CD4-positive, alpha-beta T cell treated with Interleukin-1 beta for 1 hour (primary cell): ENCODE data around the gene CASQ2.

ENCODE experiments used
- DNase-seq, 2 donors: peaks; one replicate each; pipeline ENCODE4 v3.0.0-alpha.2; 2020 to 2022

Gene CASQ2

DNA sequence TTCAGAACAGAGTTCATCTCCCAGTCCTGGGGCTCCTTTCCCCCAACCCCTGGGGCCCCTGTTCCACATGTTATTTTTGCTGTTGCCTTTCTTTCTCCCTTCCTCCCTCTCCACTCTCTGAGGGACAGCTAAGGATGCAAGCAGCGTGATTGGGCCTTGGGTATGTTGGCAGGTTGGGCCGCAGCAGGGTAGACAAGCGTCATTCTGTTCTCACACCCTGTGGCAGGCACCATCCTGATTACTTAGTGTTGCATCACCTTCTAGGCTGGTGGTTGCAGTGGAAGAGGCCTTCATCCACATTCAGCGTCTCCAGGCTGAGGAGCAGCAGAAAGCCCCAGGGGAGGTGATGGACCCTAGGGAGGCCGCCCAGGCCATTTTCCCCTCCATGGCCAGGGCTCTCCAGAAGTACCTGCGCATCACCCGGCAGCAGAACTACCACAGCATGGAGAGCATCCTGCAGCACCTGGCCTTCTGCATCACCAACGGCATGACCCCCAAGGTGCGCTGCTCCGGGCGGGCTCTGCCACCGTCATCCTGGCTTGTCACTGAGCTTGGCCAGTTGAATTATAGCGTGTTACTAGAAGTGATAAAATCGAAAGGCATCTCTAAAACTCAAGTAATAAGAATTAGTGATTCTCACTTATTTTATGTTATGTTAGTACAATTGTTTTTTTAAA, 83.3 kb downstream of the CASQ2 start:
- no peak for DNase-seq

DNA sequence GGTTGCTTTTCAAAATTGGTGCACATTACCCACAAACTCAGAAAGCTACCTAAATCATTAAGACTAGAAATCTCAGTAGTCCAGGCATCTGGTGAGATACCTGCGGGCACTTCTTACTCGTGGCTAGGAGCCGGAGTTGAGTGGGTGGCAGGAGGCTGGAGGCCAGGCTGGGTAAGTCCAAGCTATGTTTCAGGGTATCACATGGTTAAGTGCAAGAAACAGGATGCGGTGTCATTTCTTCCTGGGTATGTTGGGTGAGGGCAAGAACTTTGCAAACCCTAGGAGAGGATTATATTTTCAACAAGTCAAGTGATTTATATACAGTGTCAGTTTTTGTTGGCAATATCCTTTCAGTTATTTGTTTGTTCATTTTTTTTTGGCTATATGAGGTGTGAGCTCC, 85.7 kb downstream of the CASQ2 start:
- DNase-seq: no peak

DNA sequence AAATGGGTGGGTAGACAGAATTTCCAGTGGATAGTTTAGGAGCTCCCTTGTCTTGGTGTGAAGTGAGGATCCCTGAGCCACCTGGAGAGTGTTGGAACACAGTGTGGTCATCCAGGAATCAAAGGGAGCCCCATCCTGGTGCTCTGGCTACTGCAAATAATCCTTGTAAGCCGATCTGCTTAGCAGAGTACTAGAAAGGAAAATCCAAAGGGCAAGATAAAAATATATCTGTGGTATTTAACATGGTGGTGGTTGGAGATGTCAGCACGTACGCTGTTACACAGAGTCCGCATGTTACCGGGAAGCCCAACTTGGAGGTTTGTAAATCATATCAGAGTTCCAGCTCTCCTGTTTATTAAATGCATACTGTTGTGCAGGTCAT, 87.8 kb downstream of the CASQ2 start:
- no peak for DNase-seq

DNA sequence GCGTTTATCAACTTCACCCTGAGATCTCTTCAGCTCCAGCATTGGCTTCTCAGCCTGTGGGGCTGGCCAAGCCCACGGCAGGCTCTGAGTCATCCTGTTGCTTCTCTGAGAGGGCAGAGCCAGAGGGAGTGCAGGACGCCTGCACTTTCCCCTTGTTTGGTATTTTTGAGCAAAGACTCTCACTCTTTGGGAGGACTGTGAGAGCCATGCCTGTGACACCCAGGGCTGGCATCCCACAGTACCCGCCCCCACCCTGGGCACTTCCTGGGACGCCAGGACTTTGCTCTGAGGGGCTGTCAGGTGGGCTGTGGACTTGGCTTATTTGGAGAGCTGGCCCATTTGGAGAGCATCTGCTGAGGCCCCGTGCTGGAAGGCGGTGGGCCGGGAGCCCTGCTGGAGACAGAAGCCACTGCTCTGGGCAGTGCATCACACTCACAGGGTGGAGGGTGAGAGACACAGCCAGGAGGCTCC, 89.3 kb downstream of the CASQ2 start:
- no peak for DNase-seq

DNA sequence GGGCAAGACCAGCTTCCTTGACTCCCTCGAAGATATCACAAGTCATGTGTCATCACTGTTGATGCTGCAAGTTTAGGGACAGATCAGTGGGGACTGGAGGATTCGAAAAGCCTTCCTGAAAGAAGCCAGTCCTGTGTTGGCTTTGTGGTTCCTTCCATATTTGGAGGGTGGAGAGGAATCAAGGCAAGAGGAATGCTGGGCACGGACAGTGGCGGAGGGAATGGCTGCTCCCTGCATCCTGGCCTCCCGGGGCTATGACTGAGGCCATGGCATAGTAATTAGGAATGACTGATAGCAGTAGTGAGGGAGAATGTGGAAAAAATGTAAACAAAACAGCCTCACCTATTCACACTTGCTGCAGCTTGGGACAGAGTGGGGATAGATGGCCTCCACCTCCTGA, 90.4 kb downstream of the CASQ2 start:
- no peak for DNase-seq

DNA sequence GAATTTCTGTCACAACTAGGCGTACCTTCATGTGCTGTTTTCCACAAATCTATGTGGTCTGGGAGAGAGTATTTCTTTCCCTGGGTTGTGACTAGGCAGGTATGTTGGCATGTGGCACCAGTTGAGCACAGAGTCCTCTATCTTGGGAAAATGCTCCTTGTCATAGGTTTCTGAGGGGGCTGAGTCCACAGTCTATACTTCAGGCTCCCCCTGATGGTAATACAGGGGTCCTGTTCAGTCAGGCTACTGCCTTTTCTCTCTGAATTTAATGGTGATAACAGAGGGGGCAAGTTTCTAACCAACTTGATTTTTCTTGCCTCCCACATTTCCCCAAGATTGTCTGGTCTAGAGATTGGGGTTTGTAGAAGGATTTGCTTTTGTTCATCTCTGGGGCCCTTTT, 90.9 kb downstream of the CASQ2 start:
- DNase-seq: no peak

DNA sequence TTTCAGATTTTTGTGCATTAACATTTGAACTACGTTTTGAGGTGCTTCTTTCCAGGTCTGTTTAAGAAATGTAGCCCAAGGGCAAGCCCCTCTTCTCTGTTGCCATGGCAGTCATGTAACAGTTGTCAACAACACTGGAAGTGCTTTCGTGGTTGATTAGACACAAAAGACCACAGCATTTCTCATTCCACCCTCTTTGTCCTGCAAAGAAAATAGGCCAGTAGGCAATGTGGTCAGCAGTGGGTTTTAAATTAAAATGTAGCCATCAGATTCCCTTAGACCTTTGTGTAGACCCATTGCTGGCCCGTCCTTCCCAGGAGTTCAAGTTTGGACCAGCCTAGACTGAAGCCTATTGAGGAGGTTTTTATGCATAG, 91.3 kb downstream of the CASQ2 start:
- DNase-seq: no peak

DNA sequence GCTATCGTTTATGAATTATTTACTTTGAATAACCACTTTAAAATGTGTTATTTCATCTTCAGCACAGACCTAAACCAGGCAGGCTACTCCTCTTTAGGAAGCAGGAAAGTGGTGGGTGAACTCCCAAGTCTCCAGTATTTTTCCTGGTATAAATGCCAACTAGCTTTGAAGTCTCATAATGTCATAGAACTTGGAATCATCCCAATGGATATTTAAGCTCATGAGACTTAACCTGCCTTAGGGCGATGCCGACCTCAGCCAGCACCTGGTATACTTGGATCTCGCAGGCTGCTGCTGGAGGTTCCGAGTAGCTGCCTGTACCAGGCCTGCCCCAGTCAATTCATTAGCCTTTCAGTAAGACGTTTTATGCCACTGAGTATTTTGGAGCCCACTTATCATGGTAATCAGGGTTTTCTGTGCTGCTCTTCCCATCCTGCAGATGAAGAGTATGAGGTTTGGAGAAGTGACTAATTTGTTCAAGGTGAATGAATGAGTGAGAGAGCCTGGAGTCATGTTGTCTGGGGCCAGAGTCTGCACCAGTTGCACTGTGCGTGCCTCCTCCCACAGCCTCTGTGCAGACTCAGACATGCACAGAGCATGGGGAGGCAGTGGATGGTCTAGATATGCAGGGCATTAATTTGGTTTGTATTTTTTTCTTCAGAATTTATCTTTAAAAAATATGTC, 91.9 kb downstream of the CASQ2 start:
- DNase-seq: no peak

DNA sequence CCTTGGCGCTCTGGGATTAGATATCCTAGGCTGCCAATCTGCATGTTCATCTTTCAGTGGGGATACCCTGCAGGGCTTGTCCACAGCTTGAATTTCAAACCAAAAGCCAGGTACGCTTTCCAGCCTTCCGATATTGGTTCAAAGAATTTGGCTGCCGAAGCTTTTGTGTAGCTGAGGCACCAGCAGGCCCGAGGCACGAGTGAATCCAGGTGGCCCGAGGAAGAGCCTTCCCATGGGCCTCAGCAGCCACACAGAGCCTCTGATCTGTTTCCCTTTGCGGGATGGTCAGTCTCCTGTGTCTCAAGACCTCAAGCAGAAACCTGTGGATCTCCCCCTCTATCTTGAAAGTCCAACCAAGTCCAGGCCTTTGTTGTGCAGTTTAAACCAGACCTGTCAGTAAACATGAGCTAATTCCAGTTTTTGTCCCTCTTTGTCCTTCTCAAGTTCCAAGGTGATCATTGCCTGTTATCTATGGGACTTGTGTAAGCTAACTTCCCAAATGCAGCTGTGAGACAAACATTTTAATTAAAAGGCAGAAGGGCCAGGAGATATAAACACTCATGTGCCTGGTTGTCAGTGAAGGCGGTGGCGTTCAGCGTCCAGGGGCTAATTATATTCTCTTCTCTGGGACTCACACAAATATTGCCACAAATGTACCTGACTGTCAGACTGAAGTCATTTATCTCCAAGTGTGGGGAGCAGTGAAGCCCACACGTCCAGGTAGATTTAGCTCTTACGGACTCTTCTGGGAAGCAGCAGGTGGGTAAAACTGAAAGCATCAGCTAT, 96.1 kb downstream of the CASQ2 start:
- no peak for DNase-seq

DNA sequence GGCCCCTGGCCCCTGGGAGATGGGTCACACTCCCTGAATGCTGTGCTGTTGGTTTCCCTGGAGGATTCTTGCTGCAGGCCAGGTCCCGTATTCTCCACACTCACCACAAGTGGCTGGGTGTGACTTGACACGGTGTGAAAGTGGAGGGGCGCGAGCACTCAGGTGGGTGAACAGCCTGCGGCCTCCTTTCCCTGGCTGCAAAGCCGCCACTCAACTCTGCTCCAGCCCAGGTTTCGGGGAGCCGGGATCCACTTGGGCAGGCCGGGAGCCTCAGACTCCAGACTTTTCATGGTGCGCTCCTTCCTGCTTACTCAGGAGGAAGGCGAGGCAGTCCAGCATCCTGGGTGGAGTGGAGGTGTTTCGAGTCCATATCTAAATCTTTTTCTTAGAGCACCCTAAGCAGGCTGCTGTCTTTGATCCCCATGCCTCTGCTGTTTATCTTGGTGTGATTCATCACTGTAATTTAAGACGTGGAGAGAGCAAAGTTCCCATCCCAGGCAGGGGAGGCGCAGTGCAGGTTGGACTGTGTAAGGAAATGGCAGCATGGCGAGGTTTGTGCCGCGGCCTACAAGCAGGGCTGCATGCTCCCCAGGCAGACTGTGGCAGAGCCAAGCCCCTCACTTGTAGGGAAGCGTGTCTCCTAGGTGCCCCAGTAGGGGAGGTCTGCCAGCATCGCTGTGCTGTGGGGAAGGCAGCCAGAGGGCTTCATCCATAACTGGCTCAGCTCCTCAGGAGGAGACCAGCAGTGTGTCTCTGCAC, 97.2 kb downstream of the CASQ2 start:
- DNase-seq: no peak

DNA sequence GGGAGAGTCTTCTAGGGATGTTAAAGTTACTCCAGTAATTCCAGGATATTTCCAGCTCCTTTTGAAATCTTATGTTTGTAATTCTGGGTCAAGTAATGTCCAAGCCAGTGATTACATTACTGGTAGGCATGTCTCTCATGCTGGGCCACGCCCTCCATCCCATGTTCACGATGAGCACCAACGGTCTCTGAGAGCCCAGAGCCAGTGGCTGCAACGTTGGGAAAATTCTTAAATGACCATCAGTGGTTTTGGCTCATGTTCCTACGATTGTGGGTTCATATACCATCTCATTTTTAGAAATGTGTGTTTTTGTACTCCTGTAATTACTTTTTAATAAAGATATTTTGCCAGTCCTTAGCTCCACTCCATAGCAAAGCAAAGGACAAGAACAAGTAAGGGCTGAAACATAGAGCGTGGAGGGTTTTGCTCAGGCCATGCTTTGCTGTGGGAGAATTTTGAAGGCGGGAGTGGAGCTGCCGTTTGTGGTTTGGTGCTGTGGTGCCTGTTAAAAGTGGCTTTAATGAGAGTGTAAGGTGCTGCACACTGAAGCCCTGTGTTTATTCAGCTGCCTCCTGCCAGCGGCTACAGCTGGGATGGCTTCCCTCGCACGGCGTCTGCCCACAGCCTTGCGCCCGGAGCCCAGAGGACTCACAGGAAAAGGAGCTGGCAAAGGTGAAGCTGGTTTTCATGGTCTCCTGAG, 97.9 kb downstream of the CASQ2 start:
- no peak for DNase-seq

DNA sequence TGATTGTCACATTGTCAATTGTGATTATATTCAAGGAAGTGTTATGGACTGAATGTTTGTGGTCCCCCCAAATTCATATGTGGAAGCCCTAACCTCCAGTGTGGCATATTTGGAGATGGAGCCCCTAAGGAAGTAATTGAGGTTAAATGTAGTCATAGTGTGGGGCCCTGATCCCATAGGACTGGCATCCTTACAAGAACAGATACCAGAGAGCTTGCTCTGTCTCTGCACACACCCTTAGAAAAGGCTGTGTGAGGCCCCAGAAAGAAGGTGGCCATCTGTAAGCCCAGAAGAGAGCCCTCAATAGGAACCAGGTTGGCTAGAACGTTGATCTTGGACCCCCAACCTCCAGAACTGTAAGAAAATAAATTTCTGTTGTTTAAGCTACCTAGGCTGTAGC, 98.6 kb downstream of the CASQ2 start:
- DNase-seq: no peak

DNA sequence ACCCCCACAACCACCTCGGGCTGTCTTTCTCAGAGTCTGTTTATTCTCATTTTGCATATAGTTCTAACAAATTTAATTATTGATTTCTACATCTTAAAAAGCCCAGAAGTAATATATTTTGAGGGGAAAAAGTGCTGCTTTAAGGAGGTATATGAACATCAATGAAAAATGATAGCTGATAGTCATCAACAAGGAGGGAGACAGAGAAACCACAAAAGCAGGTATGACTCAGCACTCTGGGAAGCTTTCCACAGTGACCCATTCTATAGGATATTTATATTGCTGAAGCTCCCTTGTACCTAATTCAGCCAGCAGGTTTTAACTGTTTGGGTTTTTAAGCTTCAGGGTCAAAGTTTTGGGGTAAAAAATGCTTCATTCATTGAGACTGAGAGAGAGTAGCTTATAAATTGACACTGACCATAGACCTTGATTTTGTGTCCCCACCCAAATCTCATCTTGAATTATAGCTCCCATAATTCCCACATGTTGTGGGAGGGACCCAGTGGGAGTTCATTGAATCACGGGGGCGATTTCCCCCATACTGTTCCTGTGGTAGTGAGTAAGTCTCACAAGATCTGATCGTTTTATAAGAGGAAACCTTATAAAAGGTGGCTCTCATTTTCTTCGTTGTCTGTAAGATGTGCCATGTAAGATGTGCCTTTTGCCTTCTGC, 99.4 kb downstream of the CASQ2 start:
- DNase-seq: no peak

DNA sequence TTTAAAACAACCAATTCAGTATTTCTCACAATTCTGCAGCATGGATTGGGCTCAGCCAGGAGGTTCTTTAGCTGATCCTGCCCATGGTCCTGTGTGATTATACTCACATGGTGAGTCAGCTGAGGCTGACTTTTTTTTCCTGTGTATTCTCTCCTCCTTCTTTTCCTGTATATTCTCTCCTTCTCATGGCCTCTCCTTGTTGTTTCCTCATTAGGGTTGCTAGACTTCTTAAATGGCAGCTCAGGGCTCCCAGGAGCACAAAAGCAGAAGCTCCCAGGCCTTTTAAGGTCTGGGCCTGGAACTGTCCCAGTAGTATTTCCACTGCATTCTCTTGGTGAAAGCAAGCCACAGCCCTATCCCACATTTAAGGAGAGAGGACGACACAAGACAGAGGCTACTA, 99.9 kb downstream of the CASQ2 start:
- no peak for DNase-seq

DNA sequence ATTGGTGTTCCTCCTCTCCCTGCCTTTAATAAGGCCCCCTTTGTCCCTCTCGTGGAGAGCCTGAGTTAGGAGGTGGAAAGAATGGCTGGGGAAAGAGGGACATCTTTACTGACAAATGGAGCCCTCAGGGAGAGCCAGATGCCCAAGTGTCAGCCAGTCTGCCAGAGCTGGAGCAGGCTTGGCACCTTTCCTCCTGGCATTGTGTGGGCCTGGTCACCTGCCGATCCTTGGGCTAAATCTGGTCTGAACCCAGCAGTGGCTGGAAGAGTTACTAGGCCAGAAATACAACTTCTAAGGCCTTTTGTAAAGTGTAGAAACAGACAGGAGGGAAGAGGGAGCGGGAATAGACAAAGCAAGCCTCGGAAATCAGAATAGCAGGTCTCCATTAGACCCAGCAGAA, 101.8 kb downstream of the CASQ2 start:
- no peak for DNase-seq

DNA sequence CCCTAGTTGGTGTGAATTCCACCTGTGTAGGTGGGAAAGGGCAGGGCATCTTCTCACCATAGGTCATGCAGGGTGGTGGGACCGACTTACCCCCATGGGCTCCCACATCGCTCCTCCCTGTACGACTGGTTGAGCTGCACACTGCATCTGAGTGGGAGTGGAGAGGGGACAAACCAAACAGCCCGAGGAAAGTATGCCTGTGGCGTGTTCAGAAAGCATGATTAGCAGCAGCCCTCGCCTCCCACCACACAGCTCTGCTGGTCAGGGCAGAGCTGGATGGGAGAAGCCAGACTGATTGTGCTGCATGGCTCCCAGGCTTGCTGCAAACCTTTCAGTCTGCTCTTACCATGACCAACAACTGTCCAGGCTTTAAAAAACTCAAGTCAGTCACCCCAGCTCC, 102.3 kb downstream of the CASQ2 start:
- DNase-seq: no peak

DNA sequence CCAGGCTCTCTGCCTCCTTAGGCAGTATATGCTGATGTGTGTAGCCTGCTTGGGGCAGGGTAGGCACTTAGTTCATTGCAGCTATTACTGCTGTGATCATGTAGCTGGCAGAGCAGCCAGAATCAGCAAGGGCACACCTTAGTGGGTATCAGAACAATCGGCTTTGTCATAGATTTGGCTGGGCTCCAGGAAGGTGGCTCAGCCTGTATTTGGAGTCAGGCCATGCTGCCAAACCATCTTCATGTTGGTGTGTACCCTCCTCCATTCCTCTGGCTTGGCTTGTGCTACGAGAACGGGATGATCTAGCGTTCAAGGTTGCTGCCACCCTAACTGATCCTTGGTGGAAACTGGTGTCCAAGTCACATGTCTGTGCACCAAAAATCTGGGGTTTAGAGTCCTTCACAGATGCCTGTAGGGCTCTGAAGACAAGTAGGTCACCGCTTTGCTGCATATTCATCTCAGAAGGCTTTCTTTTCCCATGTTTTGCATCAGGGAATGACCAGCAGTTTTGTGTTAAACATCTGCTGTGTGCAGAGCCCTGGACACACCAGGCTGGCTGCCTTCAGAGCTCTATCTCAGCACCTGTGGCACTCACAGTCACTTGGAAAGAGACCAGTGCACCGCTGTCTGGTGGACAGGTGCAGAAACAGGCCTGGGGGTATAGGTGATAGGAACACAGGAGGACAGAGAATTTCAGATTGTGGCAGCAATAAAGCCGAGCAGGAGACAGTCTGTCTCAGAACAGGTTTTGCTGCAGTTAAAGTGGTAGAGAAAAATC, 103.0 kb downstream of the CASQ2 start:
- DNase-seq: no peak

DNA sequence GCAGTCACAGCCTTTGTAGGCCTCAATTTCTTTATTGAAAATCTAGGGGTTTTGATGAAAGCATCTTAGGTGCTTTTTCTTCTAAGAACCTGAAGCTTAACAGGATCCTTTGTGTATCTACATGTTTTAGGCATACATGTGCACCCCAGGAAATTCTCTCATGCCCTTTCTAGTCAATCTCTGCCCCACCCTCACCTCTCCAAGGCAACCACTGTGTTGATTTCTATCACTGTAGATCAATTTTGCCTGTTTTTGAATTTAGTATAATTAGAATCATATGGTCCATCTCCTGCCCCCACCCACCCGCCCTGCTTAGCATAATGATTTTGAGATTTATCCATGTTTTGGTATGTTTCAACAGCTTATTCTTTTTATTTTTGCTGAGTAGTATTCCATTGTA, 107.4 kb downstream of the CASQ2 start:
- no peak for DNase-seq

DNA sequence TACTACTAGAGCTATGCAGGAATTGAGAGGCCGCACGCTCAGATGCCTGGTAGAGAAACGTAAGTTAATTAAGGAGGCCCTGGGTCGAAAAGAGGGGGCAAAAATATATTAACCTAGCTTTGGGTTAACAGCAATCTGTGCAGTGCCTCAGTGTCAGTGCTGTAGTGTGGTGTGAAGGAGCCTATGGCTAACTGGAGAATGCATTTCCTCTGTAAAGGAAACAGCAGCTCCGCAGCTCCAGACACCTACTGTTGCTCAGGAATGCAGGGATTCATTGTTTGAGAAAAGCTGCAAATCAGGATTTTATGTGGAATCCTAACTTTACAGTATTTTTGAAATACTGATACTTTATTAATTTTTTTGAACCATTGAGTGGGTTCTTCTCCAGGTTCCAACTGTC, 108.4 kb downstream of the CASQ2 start:
- no peak for DNase-seq

DNA sequence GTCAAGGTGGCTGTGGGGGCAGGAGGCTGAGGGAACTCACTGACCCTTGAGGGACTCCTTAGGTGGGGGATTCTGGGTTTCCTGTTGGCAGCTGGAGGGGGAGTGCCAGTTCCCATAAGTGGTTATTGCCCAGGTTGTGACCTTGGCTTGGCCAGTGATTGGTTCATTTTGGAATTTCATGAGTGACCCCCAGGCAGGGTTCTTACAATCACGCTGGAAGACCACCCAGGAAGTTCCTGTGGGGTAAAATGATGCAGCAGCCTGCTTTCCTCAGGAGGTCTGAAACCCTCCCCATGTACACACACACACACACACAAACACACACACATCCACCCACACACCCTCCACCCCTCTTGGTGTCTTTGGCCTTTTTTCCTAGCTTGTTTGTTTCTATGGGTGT, 109.9 kb downstream of the CASQ2 start:
- DNase-seq: no peak

DNA sequence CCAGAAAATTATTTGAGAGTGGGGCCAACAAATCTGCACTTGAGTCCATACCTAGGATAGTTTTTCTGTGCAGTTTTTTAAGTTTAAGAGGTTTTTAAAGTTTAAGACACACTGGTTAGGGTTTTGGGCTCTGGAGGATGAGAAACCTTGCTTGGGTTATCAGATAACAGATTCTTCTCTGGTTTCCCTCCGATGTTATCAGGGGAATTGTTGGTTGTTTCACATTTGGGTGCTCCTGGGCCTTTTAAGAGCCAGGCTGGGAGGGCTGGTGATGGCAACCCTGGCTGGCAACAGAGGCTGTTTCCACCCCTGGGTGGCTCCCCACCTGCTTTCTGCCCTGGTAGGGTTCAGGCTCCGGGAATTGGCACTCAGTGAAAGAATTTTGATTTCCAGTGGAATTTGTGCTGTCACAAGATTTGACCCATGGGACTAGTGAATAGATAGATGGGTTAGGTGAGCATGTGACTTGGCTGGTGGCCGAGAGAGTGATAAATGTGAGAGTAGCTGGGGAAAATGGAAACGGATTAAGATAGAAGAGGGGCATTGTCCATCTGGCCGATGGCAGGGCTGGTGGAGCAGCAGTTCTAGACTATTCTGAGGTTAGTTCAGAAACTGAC, 111.9 kb downstream of the CASQ2 start:
- no peak for DNase-seq
